HG02973 (cell line): ENCODE measurements around the gene DENND2D.
A peak's percentile ranks its signal among the peaks of the same experiment; 100 is the strongest.
"Not testable (repeated sequence)": the region's sequence is repeated elsewhere in the genome, so short reads cannot be mapped to it uniquely, and the experiment has no call there.

ENCODE experiments used
- ATAC-seq: cut with Tn5 transposase; IDR thresholded peaks from one replicate; pipeline ENCODE4 v1.9.1; 2021; ENCODE audit warnings: moderate library complexity; ENCODE audit not compliant: unreplicated experiment

DENND2D gene

GRCh38 chr1:111222308-111223125 is 22.1 kb upstream of the DENND2D start:
- peak; percentile 23 for ATAC-seq

GRCh38 chr1:111221633-111222291 is 21.3 kb upstream of the DENND2D start:
- ATAC-seq, result peak; percentile 53

DNA sequence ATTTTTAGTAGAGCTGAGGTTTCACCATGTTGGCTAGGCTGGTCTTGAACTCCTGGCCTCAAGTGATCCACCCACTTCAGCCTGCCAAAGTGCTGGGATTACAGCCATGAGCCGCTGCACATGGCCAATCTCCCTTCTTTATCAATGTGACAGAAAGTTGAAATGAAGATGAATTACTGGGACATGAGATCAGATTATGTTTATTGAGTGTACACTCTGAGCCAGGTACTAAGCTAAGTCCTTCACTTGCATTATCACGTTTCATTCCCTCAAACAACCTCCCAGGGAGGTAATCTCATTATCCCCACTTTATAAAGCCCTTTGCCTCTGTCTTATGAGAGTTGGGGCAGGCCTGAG is 20.8 kb upstream of the DENND2D start:
- ATAC-seq, result no peak

- ATAC-seq, result no peak
Measured at GRCh38 chr1:111220302-111220890, 19.9 kb upstream of the DENND2D start.

DNA sequence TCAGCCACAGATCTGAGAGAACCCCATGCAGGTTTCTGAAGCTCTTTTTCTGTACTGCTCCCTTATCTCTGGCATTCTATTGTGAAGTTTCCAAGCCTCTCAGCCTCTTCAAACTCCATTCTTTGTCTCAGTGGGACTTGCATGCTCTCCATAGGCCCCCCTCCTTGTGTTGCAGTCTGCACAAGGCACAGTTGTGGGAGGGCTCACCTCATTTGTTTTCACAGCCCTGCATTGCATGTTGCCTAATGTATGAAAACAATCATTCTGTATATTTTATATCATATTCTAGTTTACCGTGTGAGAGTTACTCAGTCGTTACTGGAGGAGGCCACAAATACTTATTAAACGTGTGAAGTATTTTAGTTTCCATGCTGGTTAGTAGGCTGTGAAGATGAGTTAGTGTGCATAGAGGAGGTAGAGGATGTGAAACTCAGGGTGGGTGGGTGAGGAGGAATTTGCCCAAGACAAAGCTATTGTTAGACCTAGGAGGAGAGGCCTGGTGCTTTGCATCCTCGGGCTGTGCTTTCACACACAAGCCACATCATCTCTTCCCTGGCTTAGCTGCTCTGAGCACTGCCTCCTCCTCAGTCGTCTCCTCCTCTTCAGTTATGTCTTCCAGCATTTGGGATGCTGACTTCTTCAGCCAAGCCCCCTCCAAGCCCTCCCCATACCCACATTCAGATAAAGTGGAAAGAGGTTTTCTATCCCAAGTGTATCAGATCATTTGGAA is 19.3 kb upstream of the DENND2D start:
- ATAC-seq, result peak; percentile 22

- ATAC-seq, result peak; percentile 0
Measured at GRCh38 chr1:111218701-111219556, 18.5 kb upstream of the DENND2D start.

GRCh38 chr1:111217183-111217910 is 16.9 kb upstream of the DENND2D start:
- ATAC-seq, result no peak

DNA sequence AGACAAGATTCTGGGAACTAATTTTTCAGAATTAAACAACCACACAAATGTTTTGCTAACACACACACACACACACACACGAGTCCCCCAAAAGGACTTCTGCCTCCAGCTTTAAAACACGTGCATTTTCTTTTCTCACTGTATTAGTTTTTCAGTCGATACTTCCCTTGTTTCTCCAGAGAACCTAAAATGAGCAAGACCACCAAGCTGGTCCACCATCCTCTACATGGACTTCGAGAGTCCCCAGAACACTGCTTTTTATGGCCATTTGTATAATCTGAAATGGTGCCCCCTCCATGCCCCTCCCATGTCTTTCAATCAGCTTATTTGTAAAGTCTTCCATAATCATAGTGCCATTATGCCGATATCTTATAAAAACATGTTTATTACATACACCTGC is 16.3 kb upstream of the DENND2D start:
- ATAC-seq, result no peak

- ATAC-seq, result not testable (repeated sequence)
Measured at GRCh38 chr1:111215285-111215684, 14.8 kb upstream of the DENND2D start.

DNA sequence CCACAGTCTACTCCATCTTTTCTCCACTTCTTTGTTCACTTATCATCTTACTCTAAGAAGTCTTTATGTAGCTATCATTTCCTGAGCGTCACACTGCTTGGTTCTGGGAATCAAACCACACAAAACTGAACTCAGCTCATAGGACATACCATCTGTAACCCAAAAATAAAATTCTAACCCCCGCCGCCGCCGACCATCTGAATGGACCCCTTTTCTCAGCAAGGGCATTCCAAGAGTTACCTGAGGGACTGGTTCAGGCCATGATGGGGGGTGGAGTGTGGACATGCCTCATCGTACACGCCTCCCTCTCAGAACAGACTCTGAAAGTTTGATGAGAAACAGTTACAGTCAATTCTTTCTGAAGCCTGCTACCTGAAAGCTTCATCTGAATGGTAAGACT is 14.4 kb upstream of the DENND2D start:
- no peak for ATAC-seq

- no peak for ATAC-seq
Measured at GRCh38 chr1:111214074-111214801, 13.8 kb upstream of the DENND2D start.

DNA sequence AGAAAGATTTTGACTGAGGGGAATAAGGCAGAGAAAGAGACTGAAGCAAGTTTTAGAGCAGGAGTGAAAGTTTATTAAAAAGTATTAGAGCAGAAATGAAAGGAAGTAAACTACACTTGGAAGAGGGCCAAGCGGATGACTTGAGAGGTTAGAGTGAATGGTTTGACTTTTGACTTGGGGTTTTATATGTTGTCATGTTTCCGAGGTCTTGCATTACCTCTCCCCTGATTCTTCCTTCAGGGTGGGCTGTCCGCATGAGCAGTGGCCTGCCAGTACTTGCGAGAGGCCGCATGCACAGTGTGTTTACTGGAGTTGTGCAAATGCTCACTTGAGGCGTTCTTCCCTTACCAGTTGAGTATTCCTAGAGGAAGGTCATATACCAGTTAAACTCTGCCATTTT is 13.0 kb upstream of the DENND2D start:
- no peak for ATAC-seq

- no peak for ATAC-seq
Measured at GRCh38 chr1:111212634-111213335, 12.3 kb upstream of the DENND2D start.

DNA sequence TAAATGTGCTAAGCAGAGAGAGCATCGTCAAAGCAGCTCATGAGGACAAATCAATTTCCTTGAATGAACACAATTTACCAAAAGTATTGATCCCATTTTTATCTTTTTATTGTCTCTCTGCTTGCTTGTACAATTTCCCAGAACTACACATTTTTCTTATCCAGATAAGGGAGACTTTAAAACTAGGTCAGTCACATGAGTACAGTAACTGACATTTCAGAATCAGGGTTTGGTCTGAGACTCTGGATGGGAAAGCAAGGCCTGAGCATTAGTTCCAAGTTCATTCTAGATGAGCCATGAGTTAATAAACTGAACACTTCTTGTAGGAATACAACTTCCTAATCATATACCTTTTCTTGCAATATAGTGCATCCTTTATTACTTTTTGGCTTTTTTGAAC is 11.5 kb upstream of the DENND2D start:
- no peak for ATAC-seq

DNA sequence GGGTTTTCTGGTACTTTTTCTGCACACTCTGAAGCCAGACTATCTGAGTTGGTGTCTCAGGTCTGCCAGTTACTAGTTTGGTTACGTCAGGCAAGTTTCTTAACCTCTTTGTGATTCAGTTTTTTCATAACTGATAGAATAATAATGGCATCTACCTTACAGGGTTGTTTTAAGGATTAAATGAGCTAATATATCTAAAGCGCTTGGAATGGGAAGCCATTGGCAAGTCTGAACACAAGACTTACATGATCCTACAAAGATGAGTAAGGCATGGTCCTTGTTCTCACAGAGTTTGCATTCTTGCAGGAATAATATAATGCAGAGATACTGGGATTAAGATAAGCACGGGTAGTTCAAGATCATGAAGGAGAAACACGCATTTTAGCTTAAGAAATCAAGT is 9.2 kb upstream of the DENND2D start:
- ATAC-seq, result no peak

DNA sequence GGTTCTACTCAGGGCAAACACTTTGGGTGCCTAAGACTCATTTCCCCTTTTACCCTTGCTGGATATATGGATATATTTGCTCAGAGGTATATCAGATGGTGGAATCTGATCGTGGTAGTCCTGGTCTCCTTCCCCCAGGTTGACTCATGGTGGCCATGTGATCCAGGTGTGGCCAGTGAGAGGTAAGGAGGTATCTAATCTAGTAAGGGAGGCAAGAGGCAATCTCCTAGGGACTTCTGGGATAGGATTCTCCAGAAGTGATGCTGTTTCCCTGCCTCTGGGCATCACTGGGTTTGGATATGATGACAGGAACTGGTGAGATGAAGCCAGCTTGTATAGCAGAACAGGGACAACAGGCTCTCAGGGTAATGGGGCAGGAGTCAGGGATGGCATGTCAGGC is 8.5 kb upstream of the DENND2D start:
- ATAC-seq, result no peak

GRCh38 chr1:111205714-111206050 is 5.2 kb upstream of the DENND2D start:
- ATAC-seq, result no peak

DNA sequence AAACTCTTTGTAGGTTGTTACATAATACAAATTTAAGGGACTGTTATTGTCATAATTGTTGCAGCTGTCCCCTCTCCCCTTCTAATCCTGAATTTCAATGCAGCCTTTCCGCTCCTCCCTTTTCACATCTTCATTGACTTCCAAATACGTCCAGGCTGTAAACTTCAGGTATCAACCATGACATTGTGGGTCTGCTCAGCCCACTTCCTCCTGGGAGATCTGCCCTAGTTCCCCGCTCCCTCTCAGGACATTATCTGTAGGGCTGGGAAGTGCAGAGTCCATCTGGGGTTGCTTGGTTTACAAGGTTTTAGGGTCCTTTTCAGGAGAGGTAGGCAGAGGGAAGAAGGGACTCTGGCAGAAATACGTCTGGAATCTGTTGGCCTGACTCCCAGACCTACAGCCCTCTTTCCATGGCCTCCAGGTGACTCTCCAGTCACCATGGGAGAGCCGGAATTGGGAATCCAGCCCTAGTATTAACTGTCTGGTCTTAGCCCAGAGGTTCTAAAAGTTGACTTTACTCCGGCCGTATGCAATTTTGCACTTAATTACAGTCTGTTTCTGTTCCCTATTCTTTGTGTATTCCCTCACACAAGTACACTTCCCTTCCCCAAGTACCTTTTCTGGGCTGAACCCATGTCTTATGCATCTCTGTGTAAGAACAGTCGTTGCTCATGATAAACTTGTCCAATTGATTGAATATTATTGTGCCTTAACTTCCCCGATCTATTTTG is 4.7 kb upstream of the DENND2D start:
- ATAC-seq, result no peak
